T-helper 17 cell (primary cell): Measurements from ENCODE around the gene MVK. TPM values are rescaled to one million over a fixed set of nuclear protein-coding genes. Genes with fewer than 3 reads are reported as not detected.

Experiments
- ATAC-seq: fragments of 150-1000 bp; cut with Tn5 transposase; 2 replicates; pipeline ENCODE4 v1.10.0; 2021; ENCODE audit warnings: mild to moderate bottlenecking, moderate library complexity
- DNase-seq, 3 donors: peaks; one replicate each; pipeline versions ENCODE4 v3.0.0 to v3.0.0-alpha.2; 2020 to 2021
- H3K9me3 ChIP-seq: one replicate; pipeline ENCODE4 v1.7.0; 2013; ENCODE audit warnings: low read length, mild to moderate bottlenecking; ENCODE audit not compliant: control insufficient read depth, poor library complexity, severe bottlenecking
- H3K27ac Mint-ChIP-seq: one replicate; pipeline ENCODE4 v1.8.0; 2022; ENCODE audit warnings: mild to moderate bottlenecking, moderate library complexity, mixed read lengths
- H3K27me3 Mint-ChIP-seq: one replicate; pipeline ENCODE4 v1.8.0; 2022; ENCODE audit warnings: mixed read lengths
- H3K36me3 Mint-ChIP-seq: one replicate; pipeline ENCODE4 v1.8.0; 2022; ENCODE audit warnings: low read depth, mixed read lengths
- H3K4me1 Mint-ChIP-seq: one replicate; pipeline ENCODE4 v1.8.0; 2022; ENCODE audit warnings: mild to moderate bottlenecking, mixed read lengths
- H3K4me3 Mint-ChIP-seq: one replicate; pipeline ENCODE4 v1.8.0; 2022; ENCODE audit warnings: mild to moderate bottlenecking, moderate library complexity, mixed read lengths
- total RNA-seq, 4 donors: library from RNA in 2 of 4; stranded (reverse) in 2 of 4; gene quantifications; one replicate each; pipeline ENCODE4 v1.2.3 and lab custom pipeline; 2022 to 2026

The MVK gene
- total RNA-seq, 2 donors from 2014 or later, result 10.8 to 14.8 TPM

DNA sequence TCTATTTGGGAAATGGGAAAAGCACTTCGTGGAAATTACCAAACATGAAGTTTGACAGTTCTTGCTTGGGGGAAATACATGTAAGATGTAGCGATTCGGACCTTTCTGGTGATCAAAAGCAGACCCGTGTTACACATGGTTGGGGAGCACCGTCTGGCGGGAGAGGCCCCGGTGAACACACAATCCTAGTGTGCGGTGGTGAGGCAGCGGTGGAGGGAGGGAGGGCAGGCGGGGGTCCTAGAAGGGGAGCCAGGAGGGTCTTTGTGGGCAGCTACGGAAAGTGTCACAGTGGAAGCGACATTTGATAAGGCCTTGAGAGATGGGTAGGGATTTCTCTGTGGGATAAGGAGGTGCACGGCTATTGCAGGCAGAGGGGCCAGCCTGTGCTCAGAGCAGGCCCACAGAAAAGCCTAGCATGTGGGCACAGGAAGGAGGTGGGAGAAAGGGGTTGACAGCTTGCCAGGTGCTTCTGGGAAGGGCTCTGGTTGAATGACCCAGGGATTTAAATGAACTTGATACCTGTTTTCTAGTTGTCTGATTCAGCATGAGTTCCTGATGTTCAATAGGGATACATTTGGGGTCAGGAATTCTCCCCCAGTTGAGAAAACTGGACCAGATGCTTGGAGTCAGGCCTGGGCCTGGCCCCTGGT lies 7.2 kb downstream of the MVK start:
- no peak for DNase-seq
- peaks cover 2% of the 10 kb centered on the region for H3K36me3 Mint-ChIP-seq
- H3K27ac Mint-ChIP-seq, result peak overlapping the region; percentile 59
- no peaks in the 10 kb centered on the region for H3K9me3 ChIP-seq
- ATAC-seq, result no peak
- H3K4me1 Mint-ChIP-seq, result no peaks in the 10 kb centered on the region
- no peak overlapping the region for H3K4me3 Mint-ChIP-seq
- no peaks in the 10 kb centered on the region for H3K27me3 Mint-ChIP-seq

DNA sequence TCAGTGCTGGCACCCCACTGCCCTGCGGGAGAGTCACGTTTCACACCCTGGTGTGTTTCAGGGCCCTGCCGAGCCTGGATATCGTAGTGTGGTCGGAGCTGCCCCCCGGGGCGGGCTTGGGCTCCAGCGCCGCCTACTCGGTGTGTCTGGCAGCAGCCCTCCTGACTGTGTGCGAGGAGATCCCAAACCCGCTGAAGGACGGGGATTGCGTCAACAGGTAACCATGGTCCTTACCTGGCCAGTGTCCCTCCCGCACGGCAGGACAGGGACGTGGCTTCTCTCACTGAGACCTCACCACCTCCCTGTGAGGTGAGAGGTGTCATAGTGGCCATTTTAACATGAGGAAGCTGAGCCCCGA lies 7.7 kb downstream of the MVK start:
- Mint-ChIP-seq H3K27ac (no peak overlapping the region), H3K27me3 (no peaks in the 10 kb centered on the region), H3K36me3 (peaks cover 2% of the 10 kb centered on the region), H3K4me1 (no peaks in the 10 kb centered on the region), H3K4me3 (no peak overlapping the region)
- no peak for DNase-seq
- no peaks in the 10 kb centered on the region for H3K9me3 ChIP-seq
- ATAC-seq, result no peak

DNA sequence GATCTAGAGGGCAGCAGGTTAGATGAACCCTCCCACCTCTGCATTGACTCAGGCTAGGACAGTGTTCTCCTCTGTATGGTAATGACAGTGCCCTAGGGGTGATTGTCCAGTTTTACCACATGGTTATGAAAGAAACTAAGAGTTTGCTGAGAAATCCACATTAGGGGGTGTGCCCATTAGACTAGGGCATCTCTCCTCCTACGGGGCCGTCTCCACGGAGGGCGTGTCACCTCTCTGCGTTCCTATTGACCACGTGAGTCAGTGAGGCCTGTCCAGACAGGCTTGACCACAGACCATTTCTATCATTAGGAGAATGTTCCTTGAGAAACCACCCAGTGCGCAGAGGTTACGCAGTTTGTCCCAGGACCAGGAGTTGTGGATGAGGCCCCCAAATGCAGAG lies 8.3 kb downstream of the MVK start:
- Mint-ChIP-seq H3K27me3 (no peaks in the 10 kb centered on the region), H3K4me1 (no peaks in the 10 kb centered on the region), H3K27ac (no peak overlapping the region), H3K36me3 (peaks cover 2% of the 10 kb centered on the region), H3K4me3 (no peak overlapping the region)
- ATAC-seq, result no peak
- H3K9me3 ChIP-seq, result no peaks in the 10 kb centered on the region
- DNase-seq, result no peak

DNA sequence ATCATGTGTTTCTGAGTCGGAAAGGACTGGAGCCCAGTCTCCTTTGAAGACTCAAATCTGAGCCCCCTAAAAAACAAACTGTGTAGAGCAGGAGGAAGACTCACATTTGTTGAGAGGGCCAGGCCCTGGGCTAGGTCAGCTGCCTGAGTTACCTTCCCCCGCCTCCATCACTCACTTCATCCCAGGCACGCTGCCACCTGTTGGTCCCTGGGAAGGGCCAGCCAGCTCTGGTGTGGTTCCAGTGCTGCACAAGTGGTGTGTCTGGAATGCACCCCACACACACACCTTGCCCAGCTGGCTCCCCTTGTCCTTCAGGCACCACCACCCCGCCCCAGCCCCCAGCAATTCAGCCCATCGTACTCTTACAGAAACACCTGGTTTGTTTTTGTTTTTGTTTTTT lies 9.0 kb downstream of the MVK start:
- no peak for DNase-seq
- Mint-ChIP-seq H3K27me3 (no peaks in the 10 kb centered on the region), H3K36me3 (no peaks in the 10 kb centered on the region), H3K4me3 (no peak overlapping the region), H3K4me1 (no peaks in the 10 kb centered on the region), H3K27ac (no peak overlapping the region)
- H3K9me3 ChIP-seq, result no peaks in the 10 kb centered on the region
- no peak for ATAC-seq

DNA sequence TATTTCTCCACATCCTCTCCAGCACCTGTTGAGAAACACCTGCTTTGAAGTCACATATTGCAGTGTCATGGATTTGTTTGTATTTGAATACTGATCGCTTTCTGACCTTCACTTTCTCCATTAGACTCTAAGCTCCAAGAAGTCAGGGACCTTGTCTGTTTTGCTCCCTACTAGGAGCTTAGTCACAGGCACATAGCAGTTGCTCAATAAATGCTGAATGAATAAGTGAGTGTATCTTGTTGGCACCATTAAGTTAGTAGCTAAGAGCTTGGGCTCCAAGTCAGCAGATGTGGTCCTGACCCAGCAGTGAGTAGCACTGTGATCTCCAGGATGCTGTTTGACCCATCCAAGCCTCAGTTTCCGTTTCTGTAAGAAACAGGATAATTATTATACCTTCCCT lies 10.1 kb downstream of the MVK start:
- no peaks in the 10 kb centered on the region for H3K9me3 ChIP-seq

DNA sequence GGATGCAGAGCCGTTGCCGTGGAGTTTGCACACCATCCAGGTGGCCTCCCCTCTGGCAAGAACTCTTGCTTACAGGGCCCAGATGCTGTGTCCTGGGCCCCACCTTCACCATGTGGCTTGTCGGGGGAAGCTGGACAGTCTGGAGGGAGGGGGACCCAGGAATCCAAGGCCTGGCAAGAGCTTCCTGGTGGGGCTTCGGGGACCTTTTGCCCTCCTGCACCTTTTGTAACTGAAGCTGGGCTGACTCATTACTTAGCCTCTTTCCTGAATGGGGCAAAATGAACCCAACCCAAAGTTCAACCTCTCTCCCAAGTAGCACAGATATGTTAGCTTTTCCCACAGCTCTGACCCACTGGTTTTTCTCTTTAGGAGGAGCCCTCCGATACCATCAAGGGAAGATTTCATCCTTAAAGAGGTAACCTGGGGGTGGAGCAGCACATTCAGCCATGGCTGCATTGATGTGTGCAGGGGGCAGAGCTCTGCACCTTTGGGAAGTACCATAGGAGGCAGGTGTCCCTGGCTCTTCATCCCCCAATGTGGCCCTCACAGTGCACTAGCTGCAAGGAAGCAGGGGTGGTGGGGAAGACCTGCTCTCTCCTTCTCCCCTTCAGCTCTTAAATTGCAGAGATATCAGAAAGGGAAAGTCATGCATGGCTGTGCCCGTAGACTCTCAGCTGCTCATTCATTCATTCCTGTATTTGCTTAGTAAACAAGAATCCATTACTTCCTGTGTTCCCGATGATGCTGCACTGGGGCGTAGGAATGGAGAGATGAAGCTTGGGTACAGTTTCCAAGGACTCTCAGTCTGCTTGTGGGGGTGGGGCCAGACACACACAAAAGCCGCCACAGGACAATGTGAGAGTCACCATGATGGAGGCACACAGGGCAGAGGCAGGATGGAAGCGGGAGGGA lies 13.0 kb downstream of the MVK start:
- Mint-ChIP-seq H3K4me3 (no peak overlapping the region), H3K4me1 (peaks cover 2% of the 10 kb centered on the region), H3K27ac (no peak overlapping the region), H3K27me3 (no peaks in the 10 kb centered on the region), H3K36me3 (no peaks in the 10 kb centered on the region)
- DNase-seq, result no peak
- no peak for ATAC-seq
- no peaks in the 10 kb centered on the region for H3K9me3 ChIP-seq

More for the DNA sequence above, 10.1 kb downstream of the MVK start:
- Mint-ChIP-seq H3K27ac (no peak overlapping the region), H3K27me3 (no peaks in the 10 kb centered on the region), H3K4me3 (no peak overlapping the region), H3K36me3 (no peaks in the 10 kb centered on the region), H3K4me1 (no peaks in the 10 kb centered on the region)
- DNase-seq, result no peak
- ATAC-seq, result no peak

DNA sequence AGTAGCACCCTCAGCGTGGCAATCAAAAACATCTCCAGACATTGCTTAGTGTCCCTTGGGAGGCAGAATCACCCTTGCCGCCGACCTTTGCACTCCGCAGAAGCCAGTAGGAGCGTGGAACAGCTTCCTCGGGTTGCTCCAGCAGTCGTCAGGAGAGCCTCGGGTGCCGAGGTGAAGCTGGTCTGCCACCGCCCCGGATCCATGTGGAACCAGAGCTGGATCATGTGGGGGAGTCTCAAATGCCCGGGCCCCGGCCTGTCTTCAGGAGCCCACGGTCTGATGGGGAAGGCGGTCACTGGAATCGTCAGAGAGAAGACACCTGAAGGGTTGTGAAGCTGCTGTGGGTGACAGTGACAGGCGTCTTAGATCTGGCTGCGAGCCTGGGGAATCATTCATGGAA lies 14.3 kb downstream of the MVK start:
- no peaks in the 10 kb centered on the region for H3K27me3 Mint-ChIP-seq
- H3K4me1 Mint-ChIP-seq, result peaks cover 2% of the 10 kb centered on the region
- no peaks in the 10 kb centered on the region for H3K36me3 Mint-ChIP-seq
- no peak overlapping the region for H3K4me3 Mint-ChIP-seq
- DNase-seq (no peak), ATAC-seq (no peak)
- H3K27ac Mint-ChIP-seq, result peak overlapping the region; percentile 21
- H3K9me3 ChIP-seq, result no peaks in the 10 kb centered on the region

DNA sequence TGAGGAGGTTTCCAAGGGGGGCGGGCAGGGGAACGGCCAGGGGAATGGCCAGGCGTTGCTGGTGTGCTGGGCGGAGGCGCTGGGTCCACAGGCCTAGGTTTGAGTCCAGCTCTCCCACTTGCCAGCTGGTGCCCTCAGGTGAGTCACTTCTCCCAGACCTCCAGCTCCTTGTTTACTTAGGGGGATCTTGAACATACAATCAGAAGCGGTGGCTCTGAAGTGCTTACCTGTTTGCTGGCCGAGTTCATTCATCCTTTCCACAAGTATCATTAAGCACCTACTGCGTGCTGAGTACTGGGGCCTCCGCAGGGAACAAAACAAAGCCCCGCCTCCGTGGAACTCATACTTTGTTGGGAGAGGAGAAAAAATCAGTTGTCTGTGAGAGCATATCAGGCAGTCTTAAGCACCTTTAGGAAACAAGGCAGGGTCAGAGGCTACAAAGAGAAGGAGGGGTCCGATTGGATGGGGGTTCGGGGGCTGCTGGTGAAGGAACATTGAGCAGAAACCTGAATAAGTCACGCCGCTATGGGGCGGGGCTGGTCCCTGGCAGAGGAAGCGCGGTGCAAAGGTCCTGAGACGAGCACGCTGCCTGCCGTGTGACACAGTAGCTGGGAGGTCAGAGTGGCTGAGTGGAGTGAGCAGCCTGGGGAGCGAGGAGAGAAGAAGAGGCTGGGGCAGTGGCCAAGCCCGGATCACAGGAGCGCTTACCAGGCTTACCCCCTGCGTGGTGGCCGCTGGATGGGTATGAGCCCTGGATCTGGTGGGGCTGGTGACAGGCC lies 15.1 kb downstream of the MVK start:
- Mint-ChIP-seq H3K27me3 (no peaks in the 10 kb centered on the region), H3K4me1 (peaks cover 2% of the 10 kb centered on the region), H3K4me3 (no peak overlapping the region), H3K36me3 (no peaks in the 10 kb centered on the region), H3K27ac (no peak overlapping the region)
- DNase-seq, result no peak
- ATAC-seq, result no peak
- no peaks in the 10 kb centered on the region for H3K9me3 ChIP-seq

DNA sequence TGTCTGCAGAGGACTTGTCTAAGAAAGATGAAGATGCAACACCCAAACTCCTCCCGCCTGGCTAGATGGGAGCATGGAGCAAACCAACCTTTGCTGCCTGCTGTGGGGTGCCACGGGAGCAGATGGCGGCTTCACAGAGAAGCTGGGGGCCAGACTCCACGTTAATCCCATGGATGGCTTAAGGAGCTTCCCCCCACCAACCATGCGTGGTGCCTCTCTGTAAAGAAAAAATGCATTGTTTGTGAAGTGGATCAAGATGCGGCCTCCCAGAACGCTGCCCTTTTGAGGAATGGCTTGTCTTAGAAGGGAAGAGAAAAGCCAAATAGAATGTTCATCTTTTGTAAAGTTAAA lies 15.6 kb downstream of the MVK start:
- no peak for DNase-seq
- no peaks in the 10 kb centered on the region for H3K9me3 ChIP-seq
- no peak overlapping the region for H3K27ac Mint-ChIP-seq
- peaks cover 3% of the 10 kb centered on the region for H3K4me1 Mint-ChIP-seq
- no peaks in the 10 kb centered on the region for H3K27me3 Mint-ChIP-seq
- ATAC-seq, result no peak
- H3K36me3 Mint-ChIP-seq, result no peaks in the 10 kb centered on the region
- H3K4me3 Mint-ChIP-seq, result no peak overlapping the region

DNA sequence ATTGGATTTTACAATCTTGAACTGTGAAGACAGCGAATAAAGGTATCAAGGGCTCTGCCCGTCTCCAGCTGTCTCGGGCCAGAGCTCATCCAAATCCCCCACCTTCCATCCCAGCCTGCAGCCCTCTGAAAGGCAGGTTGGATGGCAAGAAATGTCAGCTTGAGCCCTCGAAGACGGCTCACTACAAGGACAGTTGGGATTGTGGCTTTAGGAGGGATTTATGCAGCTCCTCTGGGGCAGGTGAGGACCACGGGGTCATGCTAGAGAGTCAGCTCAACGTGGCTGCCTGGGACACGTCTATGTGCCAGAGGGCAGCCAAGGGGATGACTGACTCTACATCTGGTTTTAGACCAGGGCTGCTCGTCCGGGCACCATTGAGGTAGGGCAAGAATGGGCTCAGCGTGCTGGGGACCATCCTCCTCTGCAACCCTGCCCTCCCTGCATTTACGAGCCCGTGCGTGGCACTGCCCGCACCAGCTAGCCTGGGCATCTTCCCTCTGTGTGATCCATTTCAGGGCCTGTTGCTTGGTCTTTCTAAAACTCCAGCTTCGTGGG lies 16.2 kb downstream of the MVK start:
- Mint-ChIP-seq H3K4me3 (no peak overlapping the region), H3K27ac (no peak overlapping the region), H3K36me3 (no peaks in the 10 kb centered on the region), H3K27me3 (no peaks in the 10 kb centered on the region), H3K4me1 (peaks cover 8% of the 10 kb centered on the region)
- no peak for ATAC-seq
- H3K9me3 ChIP-seq, result no peaks in the 10 kb centered on the region
- DNase-seq, result no peak

DNA sequence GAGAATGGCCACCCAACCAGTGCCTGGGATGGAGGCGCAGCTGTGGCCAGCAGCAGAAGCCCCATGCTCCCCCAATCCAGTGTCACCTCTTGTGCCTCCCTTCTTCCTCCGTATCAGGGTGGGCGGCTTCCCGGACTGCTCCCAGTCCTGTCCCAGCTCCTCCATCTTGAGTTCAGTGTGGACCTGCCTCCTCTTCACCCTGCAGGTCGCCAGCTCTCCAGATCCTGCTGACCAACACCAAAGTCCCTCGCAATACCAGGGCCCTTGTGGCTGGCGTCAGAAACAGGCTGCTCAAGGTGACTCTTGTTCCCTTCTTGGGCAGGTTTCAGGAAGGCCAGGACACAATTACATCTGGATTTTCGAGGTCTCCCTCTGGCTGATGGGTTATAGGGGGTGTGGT lies 17.0 kb downstream of the MVK start:
- Mint-ChIP-seq H3K36me3 (no peaks in the 10 kb centered on the region), H3K27ac (no peak overlapping the region), H3K27me3 (no peaks in the 10 kb centered on the region), H3K4me1 (peaks cover 16% of the 10 kb centered on the region), H3K4me3 (no peak overlapping the region)
- ATAC-seq (no peak), DNase-seq (no peak)
- H3K9me3 ChIP-seq, result no peaks in the 10 kb centered on the region

DNA sequence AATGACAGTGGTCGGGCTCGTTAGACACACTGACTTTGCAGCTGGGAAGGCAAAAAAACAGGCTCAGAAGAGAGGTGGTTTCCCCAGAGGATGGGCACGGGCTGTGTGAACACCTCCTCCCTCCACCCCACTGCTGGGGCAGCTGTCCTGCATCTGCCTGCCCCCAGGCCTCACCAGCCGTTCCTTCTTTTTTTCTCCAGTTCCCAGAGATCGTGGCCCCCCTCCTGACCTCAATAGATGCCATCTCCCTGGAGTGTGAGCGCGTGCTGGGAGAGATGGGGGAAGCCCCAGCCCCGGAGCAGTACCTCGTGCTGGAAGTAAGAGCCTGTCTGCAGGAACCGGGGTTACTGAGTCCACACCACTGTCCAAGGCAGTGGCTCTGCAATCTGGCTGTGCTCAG lies 17.4 kb downstream of the MVK start:
- Mint-ChIP-seq H3K27me3 (no peaks in the 10 kb centered on the region), H3K4me3 (no peak overlapping the region), H3K36me3 (no peaks in the 10 kb centered on the region), H3K4me1 (peaks cover 21% of the 10 kb centered on the region), H3K27ac (no peak overlapping the region)
- no peak for ATAC-seq
- no peak for DNase-seq
- H3K9me3 ChIP-seq, result no peaks in the 10 kb centered on the region

DNA sequence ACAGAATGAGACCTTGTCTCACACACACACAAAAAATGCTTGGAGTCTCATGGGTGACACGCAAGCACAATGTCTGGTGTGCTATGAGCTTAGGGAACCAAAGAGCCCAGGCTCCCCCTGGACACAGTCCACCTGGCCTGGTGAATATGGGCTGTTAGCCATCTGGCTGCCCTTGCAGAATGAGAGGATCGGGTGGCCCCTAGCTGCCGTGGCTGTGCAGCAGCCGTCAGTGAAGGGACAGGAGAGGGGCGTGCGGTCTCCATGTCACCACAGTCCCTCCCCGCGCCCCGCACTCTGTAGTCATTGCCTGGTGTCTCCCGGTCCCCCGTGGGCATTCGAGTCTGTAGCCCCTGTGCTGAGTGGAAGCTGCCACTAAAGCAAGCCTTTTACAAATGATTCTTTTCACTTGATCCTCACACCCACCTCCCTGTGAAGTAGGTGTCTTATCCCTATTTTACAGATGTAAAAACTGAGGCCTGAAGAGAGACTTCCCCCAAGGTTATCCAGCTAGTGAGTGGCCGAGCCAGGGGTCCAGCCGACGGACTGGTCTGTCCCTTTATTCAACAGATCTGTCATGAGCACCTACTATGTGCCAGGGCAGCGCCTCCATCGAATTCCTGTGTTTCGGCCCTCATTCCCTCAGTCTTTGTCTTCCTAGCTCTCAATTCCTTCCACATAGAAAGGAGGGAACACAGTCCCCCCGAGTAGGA lies 18.8 kb downstream of the MVK start:
- no peak for ATAC-seq
- Mint-ChIP-seq H3K4me1 (peaks cover 27% of the 10 kb centered on the region), H3K27me3 (no peaks in the 10 kb centered on the region), H3K36me3 (no peaks in the 10 kb centered on the region), H3K4me3 (no peak overlapping the region), H3K27ac (no peak overlapping the region)
- no peaks in the 10 kb centered on the region for H3K9me3 ChIP-seq
- no peak for DNase-seq
